ENCODE measurements around the gene HSD3B1.

DNA sequence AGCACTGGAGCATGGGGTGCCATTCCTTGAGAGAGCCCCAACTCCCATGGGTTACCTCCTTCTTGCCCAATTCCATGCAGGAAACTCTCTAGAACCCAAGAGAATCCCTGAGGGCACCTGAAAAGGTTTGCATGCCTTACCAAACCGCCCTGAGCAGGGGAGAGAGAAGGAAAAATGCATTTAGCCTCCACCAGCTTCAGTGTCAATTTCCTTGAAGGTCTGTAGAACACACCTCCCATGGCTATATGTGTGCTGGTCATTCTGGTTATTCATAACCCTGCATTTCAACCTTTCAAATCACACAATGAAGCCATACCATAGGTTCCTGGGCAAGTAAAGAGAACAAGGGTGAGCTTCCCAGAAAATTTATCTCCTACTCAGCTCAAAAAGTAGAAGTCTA, 39.6 kb downstream of the HSD3B1 start:
- TF ChIP-seq, protein P1, sequence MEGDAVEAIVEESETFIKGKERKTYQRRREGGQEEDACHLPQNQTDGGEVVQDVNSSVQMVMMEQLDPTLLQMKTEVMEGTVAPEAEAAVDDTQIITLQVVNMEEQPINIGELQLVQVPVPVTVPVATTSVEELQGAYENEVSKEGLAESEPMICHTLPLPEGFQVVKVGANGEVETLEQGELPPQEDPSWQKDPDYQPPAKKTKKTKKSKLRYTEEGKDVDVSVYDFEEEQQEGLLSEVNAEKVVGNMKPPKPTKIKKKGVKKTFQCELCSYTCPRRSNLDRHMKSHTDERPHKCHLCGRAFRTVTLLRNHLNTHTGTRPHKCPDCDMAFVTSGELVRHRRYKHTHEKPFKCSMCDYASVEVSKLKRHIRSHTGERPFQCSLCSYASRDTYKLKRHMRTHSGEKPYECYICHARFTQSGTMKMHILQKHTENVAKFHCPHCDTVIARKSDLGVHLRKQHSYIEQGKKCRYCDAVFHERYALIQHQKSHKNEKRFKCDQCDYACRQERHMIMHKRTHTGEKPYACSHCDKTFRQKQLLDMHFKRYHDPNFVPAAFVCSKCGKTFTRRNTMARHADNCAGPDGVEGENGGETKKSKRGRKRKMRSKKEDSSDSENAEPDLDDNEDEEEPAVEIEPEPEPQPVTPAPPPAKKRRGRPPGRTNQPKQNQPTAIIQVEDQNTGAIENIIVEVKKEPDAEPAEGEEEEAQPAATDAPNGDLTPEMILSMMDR (IDR thresholded peaks at IDR 0.05), result no peak
- TF ChIP-seq ZFX (IDR thresholded peaks at IDR 0.05; ENCODE audit: borderline replicate concordance), result no peak
